ENCODE results near the gene CRIP2.

Gene CRIP2

DNA sequence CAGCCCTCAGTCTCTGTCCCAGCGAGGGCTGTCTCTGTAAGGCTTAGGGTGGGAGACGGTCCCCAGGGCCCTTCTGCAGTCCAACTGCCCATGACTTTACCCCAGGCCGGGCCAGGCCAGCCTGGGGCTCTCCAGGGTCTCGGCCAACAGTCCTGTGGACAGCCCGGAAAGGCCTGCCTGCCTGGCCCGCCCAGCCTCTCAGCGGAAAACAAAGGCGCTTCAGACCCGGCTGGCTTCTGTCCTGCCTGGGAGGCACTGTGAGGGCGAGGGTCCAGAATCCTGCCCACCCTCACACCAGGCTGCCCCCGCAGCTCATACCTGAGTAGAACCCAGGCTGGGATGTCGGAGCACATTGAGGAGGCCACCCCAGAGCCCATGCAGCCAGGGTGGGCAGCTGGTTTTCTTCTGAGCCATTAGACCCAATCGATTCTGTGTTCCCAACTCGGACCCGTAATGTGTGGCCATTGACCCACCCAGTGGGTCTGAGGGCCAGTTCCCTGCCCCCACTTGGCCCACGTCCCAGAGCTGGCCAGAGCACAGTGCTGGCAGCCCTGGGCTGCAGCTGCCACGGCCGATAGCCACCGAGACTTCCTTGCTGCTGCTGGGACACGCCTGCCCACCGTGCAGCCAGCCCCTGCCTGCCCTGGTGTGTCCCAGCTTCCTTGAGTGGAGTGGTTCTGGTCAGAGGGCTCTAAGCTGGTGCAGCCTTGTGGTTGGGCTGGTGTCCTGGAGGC lies 1.6 kb downstream of the CRIP2 start:
- DNase-seq (ENCODE audit: low read depth in 2 of 3, low spot score in 1 of 3) = no peak

GRCh38 chr14:105476831-105477659 lies 2.4 kb downstream of the CRIP2 start:
- DNase-seq (ENCODE audit: low read depth in 2 of 3, low spot score in 1 of 3) = no peak

DNA sequence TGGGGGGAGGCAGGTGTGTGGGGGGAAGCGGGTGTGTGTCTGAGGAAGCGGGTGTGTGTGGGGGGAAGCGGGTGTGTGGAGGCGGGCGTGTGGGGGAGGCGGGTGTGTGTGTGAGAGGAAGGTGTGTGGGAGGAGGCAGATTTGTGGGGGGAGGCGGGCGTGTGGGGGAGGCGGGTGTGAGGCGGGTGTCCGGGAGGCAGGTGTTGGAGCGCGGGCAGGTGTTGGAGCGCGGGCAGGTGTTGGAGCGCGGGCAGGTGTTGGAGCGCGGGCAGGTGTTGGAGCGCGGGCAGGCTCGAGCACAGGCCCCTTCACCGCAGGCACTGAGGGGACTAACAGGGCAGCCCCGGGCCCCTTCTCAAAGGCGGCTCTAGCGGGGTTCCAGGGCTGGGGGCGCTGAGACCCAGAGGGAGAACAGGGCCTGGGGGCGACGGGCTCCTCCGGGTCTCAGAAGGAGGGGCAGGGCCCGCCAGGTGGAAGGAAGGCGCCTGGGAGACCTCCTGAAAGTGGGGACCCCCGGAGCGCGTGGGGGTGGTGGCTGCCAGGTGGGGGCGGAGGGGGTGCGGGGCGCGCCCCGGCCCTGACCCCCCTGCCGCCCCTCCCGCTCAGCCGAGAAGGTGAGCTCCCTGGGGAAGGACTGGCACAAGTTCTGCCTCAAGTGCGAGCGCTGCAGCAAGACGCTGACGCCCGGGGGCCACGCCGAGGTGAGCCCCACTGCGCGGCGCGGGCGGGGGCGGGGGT lies 3.2 kb downstream of the CRIP2 start:
- no peak for DNase-seq (ENCODE audit: low read depth in 2 of 3, low spot score in 1 of 3)

DNA sequence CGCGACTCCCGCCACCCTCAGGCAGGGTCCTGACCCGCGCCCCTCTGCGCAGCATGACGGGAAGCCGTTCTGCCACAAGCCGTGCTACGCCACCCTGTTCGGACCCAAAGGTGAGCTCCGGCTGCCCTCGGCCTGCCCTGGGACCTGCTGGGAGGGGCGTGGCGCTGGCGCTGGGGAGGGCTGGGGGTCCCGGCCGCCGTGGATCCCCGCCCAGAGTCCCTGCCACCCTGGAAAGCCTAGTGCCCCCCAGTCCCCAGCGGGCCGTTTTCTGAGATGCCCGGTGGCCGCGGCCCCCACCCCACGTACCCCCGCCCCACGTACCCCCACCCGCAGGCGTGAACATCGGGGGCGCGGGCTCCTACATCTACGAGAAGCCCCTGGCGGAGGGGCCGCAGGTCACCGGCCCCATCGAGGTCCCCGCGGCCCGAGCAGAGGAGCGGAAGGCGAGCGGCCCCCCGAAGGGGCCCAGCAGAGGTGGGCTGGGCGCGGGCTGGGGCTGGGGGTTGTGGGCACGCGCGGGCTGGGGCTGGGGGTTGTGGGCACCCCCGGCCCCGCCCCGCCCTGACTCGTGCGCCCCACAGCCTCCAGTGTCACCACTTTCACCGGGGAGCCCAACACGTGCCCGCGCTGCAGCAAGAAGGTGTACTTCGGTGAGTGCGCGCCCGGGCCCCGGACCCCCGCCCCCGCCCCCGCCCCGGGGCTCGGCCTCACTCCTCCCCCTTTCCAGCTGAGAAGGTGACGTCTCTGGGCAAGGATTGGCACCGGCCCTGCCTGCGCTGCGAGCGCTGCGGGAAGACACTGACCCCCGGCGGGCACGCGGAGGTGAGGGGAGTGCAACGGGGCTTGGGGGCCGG lies 4.0 kb downstream of the CRIP2 start:
- DNase-seq (ENCODE audit: low read depth in 2 of 3, low spot score in 1 of 3) = no peak

- DNase-seq (ENCODE audit: low read depth in 2 of 3, low spot score in 1 of 3) = no peak
Observed at GRCh38 chr14:105479431-105480158, 5.0 kb downstream of the CRIP2 start.

GRCh38 chr14:105480199-105480746 lies 5.7 kb downstream of the CRIP2 start:
- no peak for DNase-seq (ENCODE audit: low read depth in 2 of 3, low spot score in 1 of 3)

GRCh38 chr14:105480807-105481801 lies 6.5 kb downstream of the CRIP2 start:
- DNase-seq (ENCODE audit: low read depth in 2 of 3, low spot score in 1 of 3) = peak; percentile 79 to 94 (median 87)

GRCh38 chr14:105481886-105482457 lies 7.4 kb downstream of the CRIP2 start:
- peak; percentile 86 to 91 (median 89) for DNase-seq (ENCODE audit: low read depth in 2 of 3, low spot score in 1 of 3)

- DNase-seq (ENCODE audit: low read depth in 2 of 3, low spot score in 1 of 3) = no peak
Observed at GRCh38 chr14:105482486-105483110, 8.0 kb downstream of the CRIP2 start.

DNA sequence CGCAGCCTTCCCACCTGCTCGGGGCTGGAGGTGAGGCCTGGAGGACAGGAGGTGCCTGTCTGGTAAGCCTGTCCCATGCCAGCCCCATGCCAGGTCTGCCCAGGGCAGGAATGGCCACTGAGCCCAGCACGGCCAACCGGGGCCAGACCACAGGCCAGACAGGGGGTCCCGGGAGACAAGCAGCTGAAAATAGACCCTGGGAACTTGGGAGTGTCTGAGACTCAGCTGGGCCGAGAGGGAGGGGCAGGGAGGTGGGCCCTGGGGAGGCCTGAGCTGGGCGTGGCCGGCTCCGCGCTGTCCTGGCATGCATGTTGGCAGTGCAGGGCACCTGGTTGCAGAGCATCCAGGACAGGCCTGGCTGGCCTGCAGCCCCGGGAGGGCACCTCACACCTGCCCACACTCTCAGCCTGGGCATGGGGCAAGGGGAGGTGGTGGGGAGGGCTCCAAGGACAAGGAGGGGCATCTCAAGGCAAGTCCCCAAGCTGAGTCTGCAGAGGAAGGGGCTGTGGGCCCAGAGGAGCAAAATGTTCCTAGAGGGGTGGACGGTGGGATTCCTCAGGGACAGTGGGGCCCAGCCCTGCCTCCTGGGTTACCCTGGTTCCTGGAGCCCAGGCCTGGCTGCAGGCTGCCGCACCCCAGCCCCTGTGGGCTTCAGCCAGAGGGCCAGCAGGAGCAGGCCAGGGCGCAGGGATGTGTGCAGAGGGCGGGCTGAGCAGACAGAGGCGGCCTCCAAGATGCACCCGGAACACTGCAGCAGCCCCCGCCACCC lies 8.9 kb downstream of the CRIP2 start:
- no peak for DNase-seq (ENCODE audit: low read depth in 2 of 3, low spot score in 1 of 3)

GRCh38 chr14:105484069-105484996 lies 9.7 kb downstream of the CRIP2 start:
- DNase-seq (ENCODE audit: low read depth in 2 of 3, low spot score in 1 of 3) = no peak

DNA sequence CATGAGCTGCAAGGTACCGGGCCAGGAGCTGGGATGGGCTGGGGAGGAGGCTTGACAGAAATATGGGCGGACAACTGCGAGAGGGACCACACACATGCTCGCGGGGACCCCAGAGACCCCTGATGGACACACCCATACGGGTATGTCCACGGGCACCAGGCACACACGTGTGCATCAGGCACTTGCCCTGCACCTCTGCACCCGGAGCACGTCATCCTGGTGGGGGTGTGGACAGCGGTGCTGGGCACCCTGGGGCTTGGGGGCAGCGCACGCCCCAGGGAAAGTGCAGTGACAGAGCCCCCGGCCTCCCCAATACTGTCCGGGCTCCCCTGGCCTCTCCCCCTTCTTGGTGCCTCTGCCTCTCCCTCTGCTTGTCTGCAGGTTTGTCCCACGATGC lies 10.4 kb downstream of the CRIP2 start:
- DNase-seq (ENCODE audit: low read depth in 2 of 3, low spot score in 1 of 3) = no peak

GRCh38 chr14:105485739-105486162 lies 11.1 kb downstream of the CRIP2 start:
- no peak for DNase-seq (ENCODE audit: low read depth in 2 of 3, low spot score in 1 of 3)

- no peak for DNase-seq (ENCODE audit: low read depth in 2 of 3, low spot score in 1 of 3)
Observed at GRCh38 chr14:105486163-105486973, 11.7 kb downstream of the CRIP2 start, which contains the start of gene CRIP1. Gene CRIP1 (plus strand): TSS chr14:105486886. CDS start chr14:105487260, 374 bp downstream.

DNA sequence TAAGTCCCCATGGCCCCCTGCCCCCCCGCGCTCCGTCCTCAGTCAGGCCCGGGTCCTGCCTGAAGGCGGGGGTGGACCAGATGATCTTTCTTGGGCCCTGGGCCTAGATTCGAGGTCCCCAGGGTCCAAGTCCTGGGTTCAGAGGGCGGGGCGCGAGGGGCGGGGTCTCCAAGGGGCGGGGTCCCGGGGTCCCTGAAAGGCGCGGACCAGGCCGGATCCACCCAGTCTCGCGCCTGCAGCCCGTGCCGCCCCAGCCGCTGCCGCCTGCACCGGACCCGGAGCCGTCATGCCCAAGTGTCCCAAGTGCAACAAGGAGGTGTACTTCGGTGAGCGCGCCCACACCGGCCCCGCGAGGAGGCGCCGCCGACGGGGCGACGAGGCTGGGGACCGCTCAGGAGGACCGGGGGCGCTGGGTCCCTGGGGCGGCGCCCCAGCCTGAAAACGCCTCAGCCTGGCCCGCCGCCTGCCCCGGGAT lies 12.4 kb downstream of the CRIP2 start:
- peak in 1 of 3 donors; percentile 55 for DNase-seq (ENCODE audit: low read depth in 2 of 3, low spot score in 1 of 3)
